HG02970 (cell line): ENCODE results near the gene PXN.
"Not testable (repeated sequence)": the region's sequence is repeated elsewhere in the genome, so short reads cannot be mapped to it uniquely, and the experiment has no call there.

Experiments
- ATAC-seq: cut with Tn5 transposase; IDR thresholded peaks from one replicate; pipeline ENCODE4 v1.9.1; 2021; ENCODE audit warnings: mild to moderate bottlenecking, moderate library complexity, moderate number of reproducible peaks; ENCODE audit not compliant: unreplicated experiment, low FRiP score

The PXN gene

DNA sequence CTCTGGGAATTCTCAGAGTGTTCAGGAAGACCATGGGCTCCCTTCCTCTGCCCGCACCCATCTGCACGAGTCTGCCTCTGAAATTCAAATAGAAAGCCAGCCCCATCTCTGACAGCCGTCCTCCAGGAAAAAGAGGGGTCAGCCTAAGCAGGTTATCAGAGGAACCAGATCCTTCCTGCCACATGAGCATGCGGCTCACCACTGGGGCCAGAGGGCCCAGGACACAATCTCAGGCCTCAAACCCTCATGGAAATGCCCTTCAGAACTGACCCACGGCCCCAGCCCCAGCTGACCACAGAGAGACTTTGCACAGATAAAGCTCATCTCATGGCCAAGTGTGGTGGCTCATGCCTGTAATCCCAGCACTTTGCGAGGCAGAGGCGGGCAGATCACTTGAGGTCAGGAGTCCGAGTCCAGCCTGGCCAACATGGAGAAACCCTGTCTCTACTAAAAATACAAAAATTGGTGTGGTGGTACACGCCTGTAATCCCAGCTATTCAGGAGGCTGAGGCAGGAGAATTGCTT, 23.2 kb downstream of the PXN start:
- no peak for ATAC-seq

DNA sequence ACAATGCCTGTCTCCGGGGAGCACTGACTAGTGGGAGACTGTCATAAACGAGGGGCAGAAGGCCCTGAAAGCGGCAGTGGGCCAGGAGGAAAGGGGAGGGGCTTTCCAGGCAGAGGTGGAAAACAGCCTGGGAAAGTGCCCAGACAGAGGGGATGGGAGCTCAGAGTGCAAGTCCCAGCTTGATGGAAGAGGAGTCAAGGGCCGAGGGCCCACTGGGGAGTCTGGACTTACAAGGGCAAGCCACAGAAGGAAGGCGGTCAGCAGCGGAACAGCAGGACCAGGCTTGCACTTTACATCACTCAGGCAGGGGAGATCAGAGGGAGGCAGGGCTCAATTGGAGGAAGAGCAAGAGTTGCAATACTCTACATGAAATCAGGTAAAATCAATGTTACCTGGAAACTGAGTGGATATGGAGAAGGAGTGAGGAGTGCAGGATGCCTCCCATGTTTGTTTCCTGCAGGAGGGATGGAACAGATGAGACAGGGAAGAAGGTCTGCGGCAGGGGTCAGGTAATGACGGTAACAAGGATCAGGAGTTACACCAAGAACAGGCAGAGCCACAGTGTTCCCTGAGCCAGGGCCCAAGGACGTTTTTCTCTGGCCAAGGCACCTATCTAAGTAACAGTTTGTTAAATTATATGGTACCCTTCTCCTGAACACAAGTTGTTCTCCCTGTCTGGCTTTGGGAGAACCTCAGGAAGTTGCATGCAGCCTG, 23.8 kb downstream of the PXN start:
- no peak for ATAC-seq

DNA sequence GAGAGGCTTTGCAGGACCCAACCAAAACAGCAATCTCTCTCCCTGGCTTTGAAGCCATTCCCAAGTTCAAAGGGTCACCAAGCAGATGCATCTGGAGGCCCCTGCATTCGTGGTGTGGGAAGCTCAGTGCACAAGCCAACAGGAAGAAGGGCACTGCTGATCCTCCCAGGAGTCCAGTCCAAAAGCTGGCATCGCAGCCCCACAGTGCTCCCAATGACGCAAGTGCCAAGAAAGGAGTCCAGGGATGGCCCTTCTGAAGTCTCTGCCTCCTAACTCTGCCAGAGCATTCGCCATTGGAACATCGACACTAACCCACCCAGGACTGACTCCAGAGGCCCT, 25.1 kb downstream of the PXN start:
- ATAC-seq, result no peak

DNA sequence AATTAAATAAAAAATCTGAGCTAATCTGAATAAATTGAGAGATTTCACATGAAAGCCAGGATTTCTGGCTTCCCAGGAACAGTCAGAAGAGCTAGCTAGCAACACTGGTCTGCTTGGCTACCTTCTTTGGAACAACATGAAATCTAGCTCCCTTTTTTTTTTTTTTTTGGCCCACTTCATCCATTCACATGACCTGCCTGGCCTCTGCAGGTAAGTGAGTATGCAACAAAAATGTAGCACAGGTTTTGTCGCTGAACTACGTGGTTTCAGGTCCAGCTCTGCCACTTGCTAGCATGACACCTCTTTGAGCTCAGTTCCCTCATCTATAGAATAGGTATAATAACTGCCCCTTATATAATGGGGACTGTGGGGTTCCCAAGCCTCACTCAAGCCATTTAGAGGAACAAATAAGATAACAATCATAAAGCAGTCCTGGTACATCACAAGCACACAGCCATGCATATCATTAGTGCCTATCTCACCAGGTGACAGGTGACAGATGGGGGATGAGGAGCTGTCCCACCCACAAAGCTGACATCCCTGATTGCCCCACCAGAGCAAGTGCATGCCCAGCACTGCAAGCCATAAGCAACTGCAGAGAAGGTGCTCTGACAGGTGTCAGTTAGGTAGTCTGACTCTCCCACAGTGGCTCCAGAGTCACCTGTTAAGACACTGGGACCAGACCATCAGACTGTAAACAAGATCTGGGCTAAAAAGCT, 25.6 kb downstream of the PXN start:
- ATAC-seq, result no peak

DNA sequence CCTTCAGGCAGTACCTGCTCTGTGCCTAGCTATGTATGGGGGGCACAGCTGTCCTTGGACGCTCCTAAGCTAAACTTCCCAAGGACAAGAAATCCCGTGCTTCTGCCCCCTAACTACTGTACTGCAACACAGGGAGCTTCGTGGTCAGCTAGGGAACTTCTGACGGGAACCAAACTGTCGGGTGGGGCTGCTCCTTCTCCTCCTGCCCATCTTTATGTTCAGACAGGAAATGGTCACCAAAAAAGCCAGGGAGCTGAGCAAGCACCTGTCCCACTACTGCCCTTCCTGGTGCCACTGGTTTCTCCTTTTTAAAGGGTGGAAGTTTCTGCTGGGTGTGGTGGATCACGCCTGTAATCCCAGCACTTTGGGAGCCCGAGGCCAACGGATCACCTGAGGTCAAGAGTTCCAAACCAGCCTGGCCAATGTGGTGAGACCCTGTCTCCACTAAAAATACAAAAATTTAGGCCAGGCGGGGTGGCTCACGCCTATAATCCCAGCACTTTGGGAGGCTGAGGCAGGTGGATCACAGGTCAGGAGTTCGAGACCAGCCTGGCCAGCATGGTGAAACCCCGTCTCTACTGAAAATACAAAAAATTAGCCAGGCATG, 26.6 kb downstream of the PXN start:
- ATAC-seq, result no peak

DNA sequence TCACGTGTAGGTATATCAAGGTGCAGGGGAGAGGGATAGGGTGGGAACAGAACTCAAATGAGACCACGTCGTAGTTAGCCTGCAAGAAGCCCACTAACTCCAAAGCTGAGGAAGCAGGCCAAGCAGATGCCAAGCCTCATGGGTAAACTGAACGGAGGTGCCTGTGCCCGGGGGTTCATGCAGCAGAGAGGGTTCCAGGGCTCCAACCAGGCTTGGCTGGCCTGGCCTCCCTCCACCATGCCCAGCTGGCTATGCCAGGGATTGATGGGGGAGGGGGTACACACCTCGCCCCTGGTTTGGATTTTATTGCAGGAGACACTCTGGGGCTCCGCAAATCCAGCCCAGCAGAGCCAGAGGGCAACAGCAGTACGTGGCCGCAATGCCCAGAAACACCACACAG, 27.3 kb downstream of the PXN start:
- no peak for ATAC-seq

DNA sequence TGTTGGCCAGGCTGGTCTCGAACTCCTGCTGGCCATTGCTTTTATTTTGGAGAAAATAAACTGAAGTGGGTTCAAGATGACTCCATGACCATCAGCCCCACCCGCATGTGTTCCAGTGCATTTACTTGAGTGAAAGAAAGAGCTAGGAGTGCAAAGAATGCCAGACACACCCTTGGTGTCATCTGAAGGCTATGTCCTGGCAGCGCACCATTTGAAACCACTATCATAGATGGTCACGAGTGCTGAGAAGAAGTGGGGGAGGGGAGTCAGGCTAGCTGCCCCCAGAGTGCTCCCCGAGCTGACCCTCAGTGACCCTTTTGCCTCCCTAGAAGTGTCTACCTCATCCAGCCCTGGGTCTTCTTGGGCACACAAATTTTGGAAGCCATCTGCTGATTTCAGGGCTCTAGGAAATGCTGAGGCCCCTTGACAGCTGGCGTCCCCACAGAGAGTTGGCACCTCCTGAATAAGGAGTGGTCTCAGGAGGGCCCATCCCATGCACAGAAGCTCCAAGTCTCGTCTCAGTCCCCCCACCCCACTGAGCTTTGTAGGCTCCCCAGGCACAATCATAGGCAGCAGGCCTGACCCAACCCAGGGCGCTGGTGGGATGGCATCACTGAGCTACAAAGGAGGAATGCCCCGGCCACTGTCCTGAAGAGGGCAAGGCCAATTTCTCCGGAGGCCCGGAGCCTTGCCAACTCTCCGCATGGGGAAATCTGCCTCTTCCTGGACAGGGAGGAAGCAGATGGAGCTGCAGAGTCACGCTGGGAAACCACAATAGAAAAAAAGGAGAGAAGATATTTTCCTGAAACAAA, 28.0 kb downstream of the PXN start:
- ATAC-seq, result no peak

DNA sequence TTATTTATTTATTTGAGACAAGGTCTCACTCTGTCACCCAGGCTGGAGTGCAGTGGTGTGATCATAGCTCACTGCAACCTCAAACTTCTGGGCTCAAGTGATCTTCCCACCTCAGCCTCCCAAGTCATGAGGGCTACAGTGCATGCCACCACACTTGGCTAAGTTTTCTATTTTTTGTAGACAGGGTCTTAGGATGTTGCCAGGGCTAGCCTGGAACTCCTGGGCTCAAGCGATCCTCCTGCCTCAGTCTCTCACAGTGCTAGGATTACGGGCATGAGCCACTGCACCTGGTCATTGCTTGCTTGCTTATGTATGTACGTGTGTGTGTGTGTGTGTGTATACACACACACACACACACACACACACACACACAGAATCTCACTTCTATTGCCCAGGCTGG, 28.7 kb downstream of the PXN start:
- not testable (repeated sequence) for ATAC-seq

DNA sequence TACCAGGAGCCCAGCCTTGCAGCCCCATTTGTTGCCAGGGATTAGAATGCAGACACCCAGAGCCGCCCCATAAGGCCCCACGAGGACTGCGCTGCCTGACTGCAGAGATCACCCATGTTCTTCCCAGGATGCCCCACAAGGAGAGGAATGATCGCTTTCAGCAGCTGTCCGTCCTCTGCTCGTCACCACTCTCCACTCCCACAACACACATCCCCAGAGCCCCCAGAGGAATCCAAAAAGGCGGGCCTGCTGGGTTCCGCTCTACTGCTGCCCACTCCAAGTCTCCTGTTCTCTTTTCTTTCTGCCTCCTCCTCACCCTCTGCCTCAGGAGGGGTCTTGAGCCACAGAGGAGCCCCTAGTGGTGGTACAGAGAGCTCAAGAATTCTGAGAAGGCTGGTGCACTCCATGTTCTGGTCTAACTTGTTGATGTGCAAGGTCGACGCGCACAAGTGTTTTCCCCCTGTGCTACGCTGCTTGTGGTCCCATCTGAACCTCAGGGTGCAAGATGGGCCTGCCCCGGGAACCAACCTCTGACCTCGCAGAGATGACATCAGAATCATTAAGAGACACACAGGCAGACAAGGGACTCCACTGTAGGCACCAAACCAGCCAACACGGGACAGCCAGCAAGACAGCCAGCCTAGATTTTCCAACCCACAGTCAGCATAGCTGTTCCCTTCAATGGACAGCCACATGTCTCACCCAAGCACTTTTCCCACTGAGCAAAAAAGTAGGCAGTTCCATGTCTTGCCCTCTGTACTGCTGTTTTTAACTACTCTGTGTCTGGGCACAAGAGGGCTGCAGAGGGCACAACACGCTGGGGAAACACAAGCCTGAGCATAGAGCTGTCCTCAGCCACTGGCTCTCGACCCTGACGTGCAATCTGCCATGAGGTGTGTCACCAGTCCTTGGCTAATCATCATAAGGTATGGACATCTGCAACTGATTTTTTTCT, 29.9 kb downstream of the PXN start:
- no peak for ATAC-seq

DNA sequence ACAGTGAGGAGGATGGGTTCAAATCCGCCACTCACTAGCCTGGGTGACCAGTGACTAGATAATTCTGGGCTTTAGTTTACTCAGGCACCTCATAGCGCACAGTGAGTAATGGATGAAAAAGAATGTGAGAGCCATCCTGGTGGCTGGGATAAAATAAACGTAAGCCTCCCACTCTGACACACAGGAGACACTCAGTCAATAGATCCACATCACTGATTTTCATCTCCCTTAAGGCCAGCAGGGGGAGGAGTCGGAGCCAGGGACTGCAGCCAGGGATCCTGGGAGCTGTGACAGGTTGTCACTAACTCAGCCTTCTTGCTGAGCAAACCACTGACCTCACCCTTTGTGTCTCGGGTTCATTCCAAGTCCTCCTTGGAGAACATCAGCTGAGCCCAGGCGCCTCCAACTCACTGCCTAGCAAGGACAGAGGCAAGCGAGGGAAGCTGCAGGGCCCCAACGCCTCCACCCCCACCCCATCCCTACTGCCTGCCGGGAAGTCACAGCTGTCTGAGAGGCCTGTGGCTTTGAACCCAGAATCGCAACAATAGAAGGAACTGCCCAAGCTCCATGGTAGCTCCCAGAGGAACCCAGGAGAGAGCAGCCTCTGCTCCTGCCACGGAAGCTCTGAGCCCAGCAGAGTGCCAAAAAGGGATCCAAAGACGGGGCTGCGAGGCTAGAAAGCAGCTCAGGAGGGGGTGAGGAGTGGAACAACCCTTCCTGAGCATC, 30.7 kb downstream of the PXN start:
- no peak for ATAC-seq

DNA sequence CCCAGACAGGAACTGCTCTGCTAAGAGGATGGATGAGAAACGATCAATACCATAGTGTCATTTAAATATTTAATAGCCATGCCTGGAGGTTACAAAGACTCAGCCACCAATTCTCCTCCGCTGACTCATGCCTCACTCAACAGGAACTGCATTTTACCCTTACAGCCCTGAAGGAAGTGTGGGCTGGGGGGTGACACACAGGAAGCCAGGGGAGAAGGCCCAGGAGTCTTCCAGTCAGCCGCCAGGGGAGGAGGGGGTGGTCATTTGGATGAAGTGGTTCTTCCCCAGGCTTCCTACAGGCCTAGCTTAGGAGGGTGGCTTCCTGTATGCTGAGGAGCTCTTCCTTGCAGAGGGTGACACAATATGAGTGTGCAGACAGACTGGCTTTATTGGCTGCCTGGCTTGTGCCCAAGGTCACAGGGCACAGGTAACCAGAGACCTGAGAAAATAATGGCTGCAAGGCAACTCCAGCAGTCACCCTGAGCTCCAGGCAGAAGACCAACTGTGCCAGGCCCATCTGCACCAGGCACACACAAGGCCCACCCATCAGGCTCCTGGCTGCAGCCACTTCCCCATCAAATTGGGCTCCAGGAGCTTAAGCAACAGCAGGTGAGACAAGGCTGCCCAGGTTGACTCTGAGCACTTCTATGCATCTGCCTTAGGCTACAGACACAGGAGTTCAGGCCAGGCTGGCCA, 34.1 kb downstream of the PXN start:
- ATAC-seq, result no peak

DNA sequence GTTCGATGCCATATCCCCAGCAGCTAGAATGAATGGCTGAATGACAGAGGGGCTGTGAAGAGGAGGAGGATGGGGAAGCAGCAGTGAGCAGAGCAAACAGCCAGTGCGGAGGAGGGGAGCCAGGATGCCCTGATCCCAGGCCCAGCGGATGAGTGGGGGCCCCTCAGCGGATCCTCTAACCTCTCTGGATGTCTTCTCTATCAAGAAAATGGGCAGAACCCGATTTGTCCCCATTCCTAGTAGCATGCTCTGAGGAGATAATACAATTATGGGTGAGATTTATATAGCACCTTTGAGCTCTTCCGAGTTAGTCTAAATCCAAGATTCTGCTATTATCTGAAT, 34.6 kb downstream of the PXN start:
- no peak for ATAC-seq

DNA sequence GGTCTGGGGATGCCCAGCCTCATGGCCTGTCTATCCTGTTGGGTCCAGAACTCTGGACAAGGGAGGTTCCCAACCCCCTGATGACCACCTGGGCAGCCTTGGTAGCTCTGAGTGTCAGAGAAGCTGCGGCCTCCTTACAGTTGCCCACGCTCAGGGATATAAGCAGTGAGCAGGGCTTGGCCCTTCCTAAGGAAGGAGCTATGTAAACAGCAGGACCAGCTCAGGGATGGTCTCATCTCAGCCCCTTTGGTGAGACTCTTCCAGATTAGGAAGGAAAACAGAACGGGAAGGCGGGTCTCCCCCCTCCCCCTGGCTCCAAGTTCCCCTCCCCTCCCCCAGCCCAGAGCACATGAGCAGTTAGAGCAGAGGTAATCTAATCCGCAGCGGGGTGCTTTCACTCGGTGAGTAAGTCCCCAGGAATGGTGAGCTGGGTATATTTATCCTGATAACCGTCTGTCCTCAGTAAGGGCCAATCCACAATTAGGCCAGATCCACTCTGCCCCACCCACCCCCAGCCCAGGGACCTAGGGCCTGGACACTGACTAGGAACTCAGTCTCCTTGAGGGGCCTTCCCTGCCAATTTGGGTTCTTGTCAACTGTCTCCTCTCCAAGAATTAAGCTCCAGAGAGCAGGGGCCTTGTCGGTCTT, 35.1 kb downstream of the PXN start:
- ATAC-seq, result no peak

DNA sequence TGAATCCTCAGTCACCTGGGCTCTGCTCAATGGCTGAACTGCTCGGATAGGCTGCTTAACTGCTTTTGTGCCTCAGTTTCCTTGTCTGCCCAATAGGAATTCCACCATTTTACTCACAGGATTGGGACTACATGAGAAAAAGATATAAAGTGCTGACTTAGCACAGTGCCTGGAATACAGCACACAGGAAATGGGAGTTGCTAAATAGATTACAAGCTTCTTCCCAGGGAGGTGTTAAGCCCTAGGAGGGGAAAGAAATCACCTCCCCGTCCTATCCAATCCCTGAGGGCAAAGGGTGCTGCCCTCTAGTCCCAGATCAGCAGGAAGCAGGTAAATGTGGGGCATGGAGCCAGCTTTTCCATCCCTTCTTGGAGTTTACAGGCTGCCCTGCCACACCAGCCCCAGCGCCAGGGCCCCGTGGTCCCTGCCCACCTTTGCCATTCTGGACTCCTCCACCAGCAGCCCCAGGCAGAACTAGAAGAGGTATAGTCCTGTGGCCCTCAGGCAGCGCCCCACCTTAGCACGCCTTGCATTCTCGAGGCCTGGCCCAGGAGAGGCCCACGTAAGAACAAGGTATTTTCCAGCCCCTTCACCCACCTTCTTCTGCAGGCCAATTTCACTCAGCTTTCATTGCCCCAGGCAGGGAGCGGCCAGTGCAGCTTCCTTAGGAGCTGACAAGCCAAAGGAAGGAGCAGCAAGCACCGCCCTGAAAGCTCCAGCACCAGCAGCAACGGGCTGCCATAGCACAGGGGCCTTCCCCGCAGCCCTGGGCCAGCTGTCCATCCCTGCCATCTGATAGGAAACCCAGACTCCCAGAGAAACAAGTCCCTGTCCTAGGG, 35.8 kb downstream of the PXN start:
- no peak for ATAC-seq

DNA sequence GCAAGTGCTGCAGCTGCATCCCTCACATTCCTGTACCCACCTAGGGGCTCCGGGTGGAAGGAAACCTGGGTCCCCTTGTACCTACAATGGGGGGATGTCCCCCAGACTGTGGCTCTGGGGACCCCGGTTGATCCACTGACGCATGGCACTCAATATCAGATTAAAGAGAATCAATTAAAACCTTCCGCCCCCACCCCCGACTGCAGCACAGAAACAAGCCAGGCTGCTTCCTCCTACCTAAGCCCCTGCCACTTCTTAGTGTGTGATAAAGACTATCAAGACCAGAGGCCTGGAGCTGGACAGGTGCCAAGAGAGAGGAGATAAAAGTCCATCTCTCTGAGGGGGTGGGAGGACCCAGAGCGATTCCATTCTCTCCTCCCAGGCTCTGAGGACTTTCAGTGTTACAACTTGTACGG, 36.5 kb downstream of the PXN start:
- ATAC-seq, result no peak

DNA sequence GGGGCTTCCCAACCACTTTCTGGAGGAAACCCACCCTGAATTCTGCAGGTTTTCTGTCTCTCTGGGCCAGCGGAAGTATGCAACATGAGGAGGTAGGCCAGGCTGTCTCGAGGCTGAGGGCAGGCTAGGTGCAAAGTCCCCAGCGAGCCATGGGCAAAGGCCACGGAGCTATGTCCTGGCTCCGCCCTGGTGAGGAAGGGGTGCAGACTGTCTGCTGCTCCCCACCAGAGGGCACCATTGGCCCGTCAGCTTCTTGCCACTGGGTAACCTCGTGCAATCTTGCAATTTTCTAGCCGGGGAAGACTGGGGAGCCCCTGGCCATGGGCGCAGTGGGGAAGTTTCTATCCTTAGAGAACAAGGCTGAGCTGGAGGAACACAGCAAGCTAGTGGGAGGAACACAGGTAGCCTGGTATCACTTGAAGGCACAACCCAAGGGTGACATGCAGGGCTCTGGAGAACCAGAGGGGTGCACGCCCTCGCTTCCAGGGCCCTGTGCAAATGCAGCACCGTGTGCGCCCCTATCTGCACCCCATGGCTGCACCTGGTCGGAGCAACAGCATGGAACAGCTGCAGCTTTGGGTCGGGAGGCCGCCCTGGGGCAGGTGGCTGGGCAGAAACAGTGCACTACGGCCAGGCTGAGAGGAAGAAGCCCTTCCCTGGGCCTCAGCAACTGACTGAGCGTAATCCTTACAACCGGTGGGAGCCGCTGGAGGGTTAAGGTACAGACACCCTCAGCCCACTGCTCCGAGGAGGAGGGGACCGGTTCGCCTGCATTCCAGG, 37.0 kb downstream of the PXN start:
- ATAC-seq, result peak; percentile 52

DNA sequence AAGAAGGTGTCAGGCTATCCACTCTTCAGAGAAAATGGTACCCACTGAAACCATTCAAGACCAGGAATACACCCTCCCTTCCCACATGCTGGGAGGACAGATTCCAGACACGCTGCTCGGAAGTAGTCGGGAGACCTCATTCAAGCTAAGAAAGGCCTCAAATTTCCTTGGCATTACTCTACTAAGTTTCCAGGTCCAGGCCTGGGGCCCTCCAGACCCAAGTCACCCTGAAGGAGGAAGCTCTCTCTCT, 37.6 kb downstream of the PXN start:
- no peak for ATAC-seq
